ENCODE data around the gene DOCK1. TPM values are rescaled to one million over a fixed set of nuclear protein-coding genes. Genes with fewer than 3 reads are reported as not detected.

DOCK1 gene
- total RNA-seq, 4 donors from 2014 or later, result 4.3 to 6.0 (median 4.8) TPM

- Histone ChIP-seq H3K4me1 (no peaks in the 10 kb centered on the region), H3K36me3 (no peaks in the 10 kb centered on the region), H3K27me3 (no peaks in the 10 kb centered on the region), H3K4me3 (no peak overlapping the region), H3K27ac (no peak overlapping the region), H3K9me3 (no peaks in the 10 kb centered on the region)
- intact Hi-C loops (cut with DNase I; ENCODE audit: low total_unique reads) (no loop called here), in situ Hi-C loops (cut with MboI; ENCODE audit: low sequenced_read_pairs in 4 of 4) (no loop called here)
- ATAC-seq (no peak), DNase-seq (no peak)
- TF ChIP-seq CTCF (IDR thresholded peaks at IDR 0.05 in 4 of 5, conservative IDR thresholded peaks at IDR 0.05 in 1 of 5) (no peak), POLR2A (IDR thresholded peaks at IDR 0.05) (no peak)
Measured at GRCh38 chr10:126969310-126969709, 64.1 kb downstream of the DOCK1 start.

GRCh38 chr10:126972635-126973414 is 67.6 kb downstream of the DOCK1 start:
- H3K4me1 ChIP-seq, result no peaks in the 10 kb centered on the region
- no peaks in the 10 kb centered on the region for H3K9me3 ChIP-seq
- H3K27ac ChIP-seq, result no peak overlapping the region
- TF ChIP-seq POLR2A (IDR thresholded peaks at IDR 0.05) (no peak), CTCF (IDR thresholded peaks at IDR 0.05 in 4 of 5, conservative IDR thresholded peaks at IDR 0.05 in 1 of 5) (no peak)
- in situ Hi-C loops (cut with MboI; ENCODE audit: low sequenced_read_pairs in 4 of 4) (no loop called here), intact Hi-C loops (cut with DNase I; ENCODE audit: low total_unique reads) (no loop called here)
- H3K4me3 ChIP-seq, result no peak overlapping the region
- DNase-seq (no peak), ATAC-seq (no peak)
- no peaks in the 10 kb centered on the region for H3K36me3 ChIP-seq
- H3K27me3 ChIP-seq, result no peaks in the 10 kb centered on the region

GRCh38 chr10:126975221-126975620 is 70.0 kb downstream of the DOCK1 start:
- no peak overlapping the region for H3K27ac ChIP-seq
- no peak overlapping the region for H3K4me3 ChIP-seq
- intact Hi-C loops (cut with DNase I; ENCODE audit: low total_unique reads), result no loop called here
- DNase-seq (no peak), ATAC-seq (no peak)
- no peaks in the 10 kb centered on the region for H3K36me3 ChIP-seq
- no peaks in the 10 kb centered on the region for H3K4me1 ChIP-seq
- no peaks in the 10 kb centered on the region for H3K27me3 ChIP-seq
- TF ChIP-seq POLR2A (IDR thresholded peaks at IDR 0.05) (no peak), CTCF (IDR thresholded peaks at IDR 0.05 in 4 of 5, conservative IDR thresholded peaks at IDR 0.05 in 1 of 5) (no peak)
- in situ Hi-C loops (cut with MboI; ENCODE audit: low sequenced_read_pairs in 4 of 4), result no loop called here
- H3K9me3 ChIP-seq, result no peaks in the 10 kb centered on the region

GRCh38 chr10:126977216-126977615 is 72.0 kb downstream of the DOCK1 start:
- no peak overlapping the region for H3K27ac ChIP-seq
- no peaks in the 10 kb centered on the region for H3K36me3 ChIP-seq
- no peak for DNase-seq
- H3K4me3 ChIP-seq, result no peak overlapping the region
- in situ Hi-C loops (cut with MboI; ENCODE audit: low sequenced_read_pairs in 4 of 4) (no loop called here), intact Hi-C loops (cut with DNase I; ENCODE audit: low total_unique reads) (no loop called here)
- H3K27me3 ChIP-seq, result no peaks in the 10 kb centered on the region
- TF ChIP-seq POLR2A (IDR thresholded peaks at IDR 0.05), result no peak
- no peaks in the 10 kb centered on the region for H3K9me3 ChIP-seq
- no peaks in the 10 kb centered on the region for H3K4me1 ChIP-seq
- no peak for ATAC-seq

- DNase-seq, result no peak
- no peaks in the 10 kb centered on the region for H3K27me3 ChIP-seq
- no peak for ATAC-seq
- H3K9me3 ChIP-seq, result no peaks in the 10 kb centered on the region
- H3K4me1 ChIP-seq, result no peaks in the 10 kb centered on the region
- intact Hi-C loops (cut with DNase I; ENCODE audit: low total_unique reads) (no loop called here), in situ Hi-C loops (cut with MboI; ENCODE audit: low sequenced_read_pairs in 4 of 4) (no loop called here)
- no peak overlapping the region for H3K4me3 ChIP-seq
- no peaks in the 10 kb centered on the region for H3K36me3 ChIP-seq
- no peak for TF ChIP-seq POLR2A (IDR thresholded peaks at IDR 0.05)
- no peak overlapping the region for H3K27ac ChIP-seq
Measured at GRCh38 chr10:126979311-126979710, 74.1 kb downstream of the DOCK1 start.

- H3K4me1 ChIP-seq, result no peaks in the 10 kb centered on the region
- TF ChIP-seq CTCF (IDR thresholded peaks at IDR 0.05 in 4 of 5, conservative IDR thresholded peaks at IDR 0.05 in 1 of 5) (no peak), POLR2A (IDR thresholded peaks at IDR 0.05) (no peak)
- H3K9me3 ChIP-seq, result no peaks in the 10 kb centered on the region
- no peak overlapping the region for H3K27ac ChIP-seq
- ATAC-seq (no peak), DNase-seq (no peak)
- in situ Hi-C loops (cut with MboI; ENCODE audit: low sequenced_read_pairs in 4 of 4), result no loop called here
- no peak overlapping the region for H3K4me3 ChIP-seq
- intact Hi-C loops (cut with DNase I; ENCODE audit: low total_unique reads), result no loop called here
- no peaks in the 10 kb centered on the region for H3K27me3 ChIP-seq
- no peaks in the 10 kb centered on the region for H3K36me3 ChIP-seq
Measured at GRCh38 chr10:126993208-126993607, 88.0 kb downstream of the DOCK1 start.

All from gastrocnemius medialis (tissue), 4 donors.